ENCODE results near the gene DNAJB11.
"Not testable (repeated sequence)": the region's sequence is repeated elsewhere in the genome, so short reads cannot be mapped to it uniquely, and the experiment has no call there.

The DNAJB11 gene

GRCh38 chr3:186552408-186553031, 18.0 kb upstream of the DNAJB11 start:
- DNase-seq: no peak

- no peak for DNase-seq
These were observed 5.9 kb upstream of the DNAJB11 start for GRCh38 chr3:186564586-186564985.

GRCh38 chr3:186566772-186567071, 3.8 kb upstream of the DNAJB11 start:
- DNase-seq: no peak

- peak; percentile 68 for DNase-seq
These were observed 3.2 kb upstream of the DNAJB11 start, which contains the start of gene TBCCD1 for GRCh38 chr3:186567072-186567921. TSS of gene TBCCD1 (minus strand) at chr3:186567339. CDS start at chr3:186564329, 3,010 bp downstream.

- DNase-seq: not testable (repeated sequence)
These were observed 1.2 kb upstream of the DNAJB11 start for GRCh38 chr3:186569361-186569760.

- DNase-seq: no peak
These were observed 783 bp upstream of the DNAJB11 start for GRCh38 chr3:186569779-186570095.

GRCh38 chr3:186570941-186571643, 572 bp downstream of the DNAJB11 start:
- DNase-seq: no peak

GRCh38 chr3:186571644-186572013, 1.1 kb downstream of the DNAJB11 start:
- no peak for DNase-seq

- DNase-seq: no peak
These were observed 7.0 kb downstream of the DNAJB11 start for GRCh38 chr3:186577521-186577920.

GRCh38 chr3:186580785-186581184, 10.3 kb downstream of the DNAJB11 start:
- no peak for DNase-seq

- no peak for DNase-seq
These were observed 12.0 kb downstream of the DNAJB11 start for GRCh38 chr3:186582541-186582940.

- no peak for DNase-seq
These were observed 13.3 kb downstream of the DNAJB11 start for GRCh38 chr3:186583831-186584230.

- not testable (repeated sequence) for DNase-seq
These were observed 15.7 kb downstream of the DNAJB11 start for GRCh38 chr3:186586245-186586644.

- DNase-seq: no peak
These were observed 16.7 kb downstream of the DNAJB11 start for GRCh38 chr3:186587183-186587582.

GRCh38 chr3:186588632-186589031, 18.1 kb downstream of the DNAJB11 start:
- no peak for DNase-seq

GRCh38 chr3:186589121-186589520, 18.6 kb downstream of the DNAJB11 start:
- no peak for DNase-seq

- no peak for DNase-seq
These were observed 19.5 kb downstream of the DNAJB11 start for GRCh38 chr3:186589856-186590579.

- DNase-seq: no peak
These were observed 20.2 kb downstream of the DNAJB11 start for GRCh38 chr3:186590580-186591295.

- no peak for DNase-seq
These were observed 22.2 kb downstream of the DNAJB11 start for GRCh38 chr3:186592682-186593081.

- no peak for DNase-seq
These were observed 23.3 kb downstream of the DNAJB11 start for GRCh38 chr3:186593862-186594261.

GRCh38 chr3:186594591-186595113, 24.1 kb downstream of the DNAJB11 start:
- DNase-seq: no peak

GRCh38 chr3:186596568-186597287, 26.2 kb downstream of the DNAJB11 start:
- DNase-seq: peak; percentile 1
